GM23248 (cell line): ENCODE results near the gene RHOB. TPM values are rescaled to one million over a fixed set of nuclear protein-coding genes. Genes with fewer than 3 reads are reported as not detected.

Experiments used
- DNase-seq: peaks from one replicate; pipeline ENCODE4 v3.0.0-alpha.2; 2015
- H2AFZ ChIP-seq: fragments of 200-600 bp; sonication (generic); 2 replicates; pipeline ENCODE4 v1.6.1; 2016; ENCODE audit warnings: antibody characterized with exemption
- H3F3A ChIP-seq: fragments of 200-600 bp; sonication (generic); 2 replicates; pipeline ENCODE4 v1.6.1; 2016; ENCODE audit warnings: mild to moderate bottlenecking, antibody characterized with exemption, mixed run types; ENCODE audit not compliant: insufficient read depth
- H3K27ac ChIP-seq: fragments of 200-600 bp; sonication (generic); 2 replicates; pipeline ENCODE4 v1.5.1; 2016; ENCODE audit warnings: mild to moderate bottlenecking
- H3K27me3 ChIP-seq: fragments of 200-600 bp; sonication (generic); replicated peaks from 2 replicates; pipeline ENCODE4 v1.6.1; 2016; ENCODE audit warnings: mild to moderate bottlenecking; ENCODE audit not compliant: insufficient read depth
- H3K36me3 ChIP-seq: fragments of 200-600 bp; sonication (generic); 2 replicates; pipeline ENCODE4 v1.6.1; 2016; ENCODE audit warnings: low read depth, mild to moderate bottlenecking
- H3K4me1 ChIP-seq: fragments of 200-600 bp; sonication (generic); 2 replicates; pipeline ENCODE4 v1.6.1; 2016; ENCODE audit warnings: mild to moderate bottlenecking; ENCODE audit not compliant: insufficient read depth
- H3K4me2 ChIP-seq: fragments of 200-600 bp; sonication (generic); one replicate; pipeline ENCODE4 v1.6.1; 2016; ENCODE audit warnings: mild to moderate bottlenecking; ENCODE audit not compliant: unreplicated experiment
- H3K4me3 ChIP-seq: fragments of 200-600 bp; sonication (generic); 2 replicates; pipeline ENCODE4 v1.5.1; 2016; ENCODE audit warnings: mild to moderate bottlenecking
- H3K79me2 ChIP-seq: fragments of 200-600 bp; sonication (generic); 2 replicates; pipeline ENCODE4 v1.6.1; 2016; ENCODE audit warnings: mild to moderate bottlenecking; ENCODE audit not compliant: insufficient read depth
- H3K9ac ChIP-seq: fragments of 200-600 bp; sonication (generic); 2 replicates; pipeline ENCODE4 v1.6.1; 2016; ENCODE audit warnings: mild to moderate bottlenecking
- H3K9me2 ChIP-seq: fragments of 200-600 bp; sonication (generic); 2 replicates; pipeline ENCODE4 v1.6.1; 2016; ENCODE audit warnings: mixed run types, mild to moderate bottlenecking, moderate library complexity; ENCODE audit not compliant: insufficient read depth
- H3K9me3 ChIP-seq: fragments of 200-600 bp; sonication (generic); one replicate; pipeline ENCODE4 v1.6.1; 2017; ENCODE audit warnings: low read depth
- H4K20me1 ChIP-seq: fragments of 200-600 bp; sonication (generic); 2 replicates; pipeline ENCODE4 v1.6.0; 2016; ENCODE audit not compliant: insufficient read depth
- EZH2 ChIP-seq: fragments of 200-600 bp; sonication (generic); IDR thresholded peaks from 2 replicates; pipeline ENCODE4 v1.6.1; 2018; ENCODE audit warnings: antibody characterized with exemption, mild to moderate bottlenecking; ENCODE audit not compliant: insufficient read depth, poor library complexity, severe bottlenecking
- EZH2phosphoT487 ChIP-seq: fragments of 200-600 bp; sonication (generic); IDR thresholded peaks from 2 replicates; pipeline ENCODE4 v1.6.1; 2018; ENCODE audit warnings: antibody characterized with exemption, moderate library complexity, mild to moderate bottlenecking, low read depth; ENCODE audit not compliant: insufficient read depth
- WGBS, 2 experiments: methylation state at CpG; one replicate each; pipeline ENCODE4 v1.1.6; 2015 to 2017; ENCODE audit warnings: low lambda C conversion rate in 2 of 2, low coverage in 1 of 2; ENCODE audit errors: missing lambda C conversion rate in 2 of 2; 5-methylcytosine and 5-hydroxymethylcytosine counted together
- in situ Hi-C: fragments of 300-500 bp; cut with MboI; formaldehyde crosslinking; loops from 2 replicates; pipeline ENCODE4 v1.15.0; 2020
- polyA plus RNA-seq: library from polyadenylated mRNA; unstranded; fragments of >200 nt; fragmentation: Nextera tagmentation; extraction: Ambion mirVana; gene quantifications from 2 replicates; pipeline ENCODE4 v1.2.1, GENCODE V29; 2016
- small RNA-seq: library from RNA; depleted of rRNA; stranded (forward); fragments of <200 nt; gene quantifications from one replicate; pipeline ENCODE3, GENCODE V24; 2014; ENCODE audit warnings: low read depth, low replicate concordance
- total RNA-seq: library from RNA; depleted of rRNA; stranded (reverse); fragments of >200 nt; shearing (Covaris generic); gene quantifications from 2 replicates; pipeline ENCODE4 v1.2.3, GENCODE V29; 2014; rRNA removed

Gene RHOB
- total and polyA plus RNA-seq, 2 experiments from 2014 or later: 45.6 to 303 TPM

DNA sequence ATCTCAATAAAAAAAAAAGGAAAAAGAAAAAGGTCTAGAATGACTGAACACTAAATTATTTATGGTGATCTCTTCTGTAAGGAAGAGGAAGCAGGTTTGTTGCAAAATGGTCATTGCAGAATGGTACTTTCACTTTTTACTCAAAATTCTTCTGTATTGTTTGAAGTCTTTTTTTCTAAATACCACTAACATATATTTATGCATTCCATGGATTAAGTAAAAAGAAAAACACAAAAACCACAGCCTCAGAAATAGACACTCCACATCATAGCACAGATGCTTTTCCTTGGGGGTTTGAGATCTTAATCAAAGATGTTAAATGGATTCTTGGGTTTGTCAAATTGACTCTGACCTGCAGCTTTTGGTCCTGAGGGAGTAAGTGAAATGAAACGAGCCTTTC is 47.4 kb downstream of the RHOB start:
- in situ Hi-C loops: no loop called here
- Histone ChIP-seq H3K9me3 (no peaks in the 10 kb centered on the region), H2AFZ (no peak overlapping the region), H3K27ac (no peak overlapping the region), H3K27me3 (no peaks in the 10 kb centered on the region), H3F3A (no peaks in the 10 kb centered on the region), H4K20me1 (no peaks in the 10 kb centered on the region), H3K9ac (no peak overlapping the region), H3K4me2 (no peak overlapping the region), H3K36me3 (no peaks in the 10 kb centered on the region), H3K4me3 (no peak overlapping the region), H3K79me2 (no peaks in the 10 kb centered on the region), H3K4me1 (peaks cover 30% of the 10 kb centered on the region), H3K9me2 (no peaks in the 10 kb centered on the region)
- 25 to 38% methylated on average over 1 of the region's 1 CpG for WGBS, 2 experiments
- peak; percentile 38 for DNase-seq
- no peak for TF ChIP-seq EZH2
- peak; percentile 89 for TF ChIP-seq EZH2phosphoT487

DNA sequence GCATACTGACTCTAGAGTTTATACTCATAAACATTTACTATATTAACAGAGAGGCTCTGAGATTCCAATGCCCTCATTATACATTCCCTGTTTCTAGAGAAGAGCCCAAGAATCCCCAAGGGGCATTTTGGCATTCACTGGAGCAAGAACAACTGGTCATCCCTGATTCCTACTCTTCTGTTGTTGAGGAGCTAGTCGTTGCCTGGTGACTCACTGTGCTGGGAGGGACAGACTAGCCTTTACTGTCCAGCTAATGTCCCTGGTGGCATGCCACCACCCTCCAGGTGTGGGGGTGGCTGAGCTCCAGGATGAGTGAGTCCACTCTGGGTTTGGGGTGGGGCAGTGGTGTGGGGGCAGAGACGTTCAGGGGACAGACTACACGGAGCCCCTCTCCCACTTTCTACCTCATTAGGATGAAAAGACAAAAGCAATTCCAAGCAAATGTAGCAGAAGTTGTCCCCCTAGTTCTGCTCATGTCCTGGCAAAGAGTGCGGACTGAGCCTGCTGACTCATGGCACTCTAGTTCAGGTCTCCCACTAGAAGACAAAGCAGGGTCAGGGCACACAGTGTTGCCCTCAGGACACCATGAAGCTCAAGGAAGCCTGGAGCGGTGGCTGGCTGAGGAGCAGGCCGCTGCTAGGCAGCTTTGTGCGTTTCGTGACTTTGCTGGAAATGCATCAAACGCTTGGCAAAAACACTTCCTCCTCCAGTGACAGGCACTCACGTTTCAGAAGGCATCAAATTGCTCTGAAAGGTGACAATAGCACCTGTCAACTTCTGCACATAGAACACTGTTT is 49.4 kb downstream of the RHOB start:
- no peaks in the 10 kb centered on the region for H3K9me2 ChIP-seq
- DNase-seq: peak; percentile 95
- H3K4me3 ChIP-seq: no peak overlapping the region
- no peaks in the 10 kb centered on the region for H3K79me2 ChIP-seq
- peak overlapping the region; percentile 44 for H3K4me2 ChIP-seq
- H3K4me1 ChIP-seq: peaks cover 30% of the 10 kb centered on the region
- H3K36me3 ChIP-seq: no peaks in the 10 kb centered on the region
- H3F3A ChIP-seq: 0 out of 2 replicates have a peak, but pooled peaks cover 3% of the 10 kb centered on the region
- 52 to 56% methylated on average over 10 of the region's 10 CpGs for WGBS, 2 experiments
- TF ChIP-seq EZH2phosphoT487: no peak
- no peak for TF ChIP-seq EZH2
- H3K9me3 ChIP-seq: no peaks in the 10 kb centered on the region
- in situ Hi-C loops: no loop called here
- H3K9ac ChIP-seq: no peak overlapping the region
- no peaks in the 10 kb centered on the region for H3K27me3 ChIP-seq
- peak overlapping the region; percentile 41 for H3K27ac ChIP-seq
- no peak overlapping the region for H2AFZ ChIP-seq
- no peaks in the 10 kb centered on the region for H4K20me1 ChIP-seq

DNA sequence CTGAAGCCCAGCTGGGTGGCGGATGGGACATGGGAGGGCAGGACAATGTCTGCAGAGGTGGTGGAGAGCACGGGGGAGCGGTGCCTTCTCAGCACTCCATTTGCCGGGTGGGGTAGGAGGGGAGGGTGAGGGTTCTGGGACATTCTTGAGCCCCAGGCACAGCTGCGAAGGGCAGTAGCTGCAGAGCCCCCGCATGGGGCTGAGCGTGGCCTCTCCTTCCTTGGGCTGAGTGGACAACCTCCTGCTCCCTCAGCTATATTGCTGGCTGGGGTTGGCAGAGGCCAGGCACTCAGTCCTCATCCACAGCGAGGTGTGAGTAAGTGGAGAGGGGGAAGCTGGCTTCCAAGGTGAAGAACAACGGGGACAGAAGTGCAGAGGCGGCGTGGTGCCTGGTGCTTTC is 50.1 kb downstream of the RHOB start:
- TF ChIP-seq EZH2phosphoT487 (no peak), EZH2 (no peak)
- peaks cover 6% of the 10 kb centered on the region; the same call in 1 of the 2 replicates for H3F3A ChIP-seq
- H2AFZ ChIP-seq: no peak overlapping the region
- H3K27ac ChIP-seq: no peak overlapping the region
- H3K4me3 ChIP-seq: no peak overlapping the region
- peaks cover 36% of the 10 kb centered on the region for H3K4me1 ChIP-seq
- no peaks in the 10 kb centered on the region for H3K79me2 ChIP-seq
- H3K9ac ChIP-seq: no peak overlapping the region
- in situ Hi-C loops: no loop called here
- H3K9me2 ChIP-seq: no peaks in the 10 kb centered on the region
- no peaks in the 10 kb centered on the region for H3K27me3 ChIP-seq
- no peak for DNase-seq
- 95 to 96% methylated on average over 7 to 11 of the region's 11 CpGs for WGBS, 2 experiments
- no peaks in the 10 kb centered on the region for H3K9me3 ChIP-seq
- H4K20me1 ChIP-seq: no peaks in the 10 kb centered on the region
- H3K4me2 ChIP-seq: no peak overlapping the region
- no peaks in the 10 kb centered on the region for H3K36me3 ChIP-seq

Small RNA genes within 50 kb of the gene (small RNA-seq; reads per million reads assigned to genes)
- gene RF00019 (not detected), gene RNA5SP86 (not detected)

Other genes with a start within 250 kb of the RHOB start
- 32.5 and 33.1 TPM in 2 replicates for gene SDC1, start 221.9 kb upstream of the RHOB start, total RNA-seq
- gene SDC1, start 221.9 kb upstream of the RHOB start, polyA plus RNA-seq: 24.5 and 25.6 TPM in 2 replicates
- gene PUM2, start 96.2 kb upstream of the RHOB start, total RNA-seq: 18.3 and 21.9 TPM in 2 replicates
- 12.0 and 13.6 TPM in 2 replicates for gene PUM2, start 96.2 kb upstream of the RHOB start, polyA plus RNA-seq
- 10.5 and 17.1 TPM in 2 replicates for gene HS1BP3, start 204.0 kb downstream of the RHOB start, total RNA-seq
- gene HS1BP3, start 204.0 kb downstream of the RHOB start, polyA plus RNA-seq: 10.6 and 10.9 TPM in 2 replicates
- not detected in 2 replicates for gene GDF7, start 220.1 kb downstream of the RHOB start, total RNA-seq
- gene GDF7, start 220.1 kb downstream of the RHOB start, polyA plus RNA-seq: 0.03 TPM in 1 of 2 replicates, not detected in the other